ENCODE results near the gene ERVK3-1. TPM values are rescaled to one million over a fixed set of nuclear protein-coding genes. Genes with fewer than 3 reads are reported as not detected.

ERVK3-1 gene
- total and polyA plus RNA-seq, 2 of the 13 experiments (the other 11 are each of a cell fraction or from before 2014, with no cell fraction given): 28.5 to 38.7 TPM

DNA sequence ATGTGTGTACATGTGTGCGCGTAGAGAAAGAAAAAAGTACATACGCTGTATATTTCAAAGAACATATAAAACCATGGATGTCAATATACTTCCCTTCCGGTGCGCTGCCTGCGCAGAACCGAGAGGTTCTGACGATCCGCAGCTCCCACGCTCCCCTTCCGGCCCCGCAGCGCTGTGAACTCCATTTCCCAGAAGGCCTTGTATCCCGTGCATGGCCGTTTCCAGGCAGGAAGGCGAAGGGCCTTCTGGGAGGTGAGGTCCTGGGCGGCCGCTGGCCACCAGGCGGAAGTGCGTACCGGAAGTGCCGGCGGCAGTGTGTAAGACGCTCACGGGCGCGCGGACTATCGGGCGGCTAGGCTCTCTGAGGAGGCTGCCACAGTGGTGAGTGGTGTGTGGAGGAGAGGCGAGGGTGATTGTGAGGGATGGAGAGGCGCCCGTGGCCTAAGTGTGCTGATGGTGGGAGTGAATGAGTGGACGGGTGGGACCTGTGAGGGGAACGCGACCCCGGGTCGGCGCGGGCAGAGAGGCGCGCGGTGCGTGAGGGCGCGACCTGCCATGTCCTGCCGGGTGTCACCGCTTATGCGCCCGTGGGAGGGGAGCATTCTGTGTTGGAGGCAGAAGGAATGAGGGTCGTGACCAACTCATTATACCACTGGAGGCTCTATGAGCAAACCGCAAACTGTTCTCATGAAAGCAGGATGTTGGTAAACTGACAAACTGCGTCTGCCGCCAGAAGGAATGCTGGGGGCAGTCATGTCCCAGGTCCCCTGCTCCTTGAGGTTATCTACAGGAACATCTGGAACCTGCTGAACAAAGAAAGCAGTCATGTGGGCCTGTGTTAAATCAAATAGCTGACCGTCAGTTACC, at the start of gene ERVK3-1 (continued):
- TF ChIP-seq ZNF20 (CRISPR knock-in tag; IDR thresholded peaks at IDR 0.05) (no peak), MYNN (CRISPR knock-in tag; IDR thresholded peaks at IDR 0.05; ENCODE audit: low read depth) (no peak), TAF1 (CRISPR knock-in tag; IDR thresholded peaks at IDR 0.05) (peak; percentile 95), DNMT1 (CRISPR knock-in tag; IDR thresholded peaks at IDR 0.05) (peak; percentile 79; the same call in 1 of the 2 replicates), ZBTB38 (CRISPR knock-in tag; IDR thresholded peaks at IDR 0.05) (peak; percentile 80; the same call in 1 of the 2 replicates), ELF1 (CRISPR knock-in tag; IDR thresholded peaks at IDR 0.05) (peak; percentile 100), ZNF839 (CRISPR knock-in tag; IDR thresholded peaks at IDR 0.05; ENCODE audit: borderline replicate concordance) (0 out of 2 replicates have a peak, but pooled peaks have one; percentile 52), SRY (CRISPR knock-in tag; IDR thresholded peaks at IDR 0.05) (no peak; the same call in 1 of the 2 replicates), ZNF792 (CRISPR knock-in tag; IDR thresholded peaks at IDR 0.05) (no peak; the same call in 1 of the 2 replicates), HDAC6 (IDR thresholded peaks at IDR 0.05; ENCODE audit: low read depth, low read length) (no peak)
- TF ChIP-seq, protein P1, sequence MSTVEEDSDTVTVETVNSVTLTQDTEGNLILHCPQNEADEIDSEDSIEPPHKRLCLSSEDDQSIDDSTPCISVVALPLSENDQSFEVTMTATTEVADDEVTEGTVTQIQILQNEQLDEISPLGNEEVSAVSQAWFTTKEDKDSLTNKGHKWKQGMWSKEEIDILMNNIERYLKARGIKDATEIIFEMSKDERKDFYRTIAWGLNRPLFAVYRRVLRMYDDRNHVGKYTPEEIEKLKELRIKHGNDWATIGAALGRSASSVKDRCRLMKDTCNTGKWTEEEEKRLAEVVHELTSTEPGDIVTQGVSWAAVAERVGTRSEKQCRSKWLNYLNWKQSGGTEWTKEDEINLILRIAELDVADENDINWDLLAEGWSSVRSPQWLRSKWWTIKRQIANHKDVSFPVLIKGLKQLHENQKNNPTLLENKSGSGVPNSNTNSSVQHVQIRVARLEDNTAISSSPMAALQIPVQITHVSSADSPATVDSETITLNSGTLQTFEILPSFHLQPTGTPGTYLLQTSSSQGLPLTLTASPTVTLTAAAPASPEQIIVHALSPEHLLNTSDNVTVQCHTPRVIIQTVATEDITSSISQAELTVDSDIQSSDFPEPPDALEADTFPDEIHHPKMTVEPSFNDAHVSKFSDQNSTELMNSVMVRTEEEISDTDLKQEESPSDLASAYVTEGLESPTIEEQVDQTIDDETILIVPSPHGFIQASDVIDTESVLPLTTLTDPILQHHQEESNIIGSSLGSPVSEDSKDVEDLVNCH (CRISPR knock-in tag; IDR thresholded peaks at IDR 0.05): no peak
- TF ChIP-seq, protein P2, sequence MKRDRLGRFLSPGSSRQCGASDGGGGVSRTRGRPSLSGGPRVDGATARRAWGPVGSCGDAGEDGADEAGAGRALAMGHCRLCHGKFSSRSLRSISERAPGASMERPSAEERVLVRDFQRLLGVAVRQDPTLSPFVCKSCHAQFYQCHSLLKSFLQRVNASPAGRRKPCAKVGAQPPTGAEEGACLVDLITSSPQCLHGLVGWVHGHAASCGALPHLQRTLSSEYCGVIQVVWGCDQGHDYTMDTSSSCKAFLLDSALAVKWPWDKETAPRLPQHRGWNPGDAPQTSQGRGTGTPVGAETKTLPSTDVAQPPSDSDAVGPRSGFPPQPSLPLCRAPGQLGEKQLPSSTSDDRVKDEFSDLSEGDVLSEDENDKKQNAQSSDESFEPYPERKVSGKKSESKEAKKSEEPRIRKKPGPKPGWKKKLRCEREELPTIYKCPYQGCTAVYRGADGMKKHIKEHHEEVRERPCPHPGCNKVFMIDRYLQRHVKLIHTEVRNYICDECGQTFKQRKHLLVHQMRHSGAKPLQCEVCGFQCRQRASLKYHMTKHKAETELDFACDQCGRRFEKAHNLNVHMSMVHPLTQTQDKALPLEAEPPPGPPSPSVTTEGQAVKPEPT (CRISPR knock-in tag; IDR thresholded peaks at IDR 0.05; ENCODE audit: low read depth): no peak
- TF ChIP-seq, protein P3, sequence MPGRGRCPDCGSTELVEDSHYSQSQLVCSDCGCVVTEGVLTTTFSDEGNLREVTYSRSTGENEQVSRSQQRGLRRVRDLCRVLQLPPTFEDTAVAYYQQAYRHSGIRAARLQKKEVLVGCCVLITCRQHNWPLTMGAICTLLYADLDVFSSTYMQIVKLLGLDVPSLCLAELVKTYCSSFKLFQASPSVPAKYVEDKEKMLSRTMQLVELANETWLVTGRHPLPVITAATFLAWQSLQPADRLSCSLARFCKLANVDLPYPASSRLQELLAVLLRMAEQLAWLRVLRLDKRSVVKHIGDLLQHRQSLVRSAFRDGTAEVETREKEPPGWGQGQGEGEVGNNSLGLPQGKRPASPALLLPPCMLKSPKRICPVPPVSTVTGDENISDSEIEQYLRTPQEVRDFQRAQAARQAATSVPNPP (CRISPR knock-in tag; IDR thresholded peaks at IDR 0.05): peak; percentile 47; the same call in 1 of the 2 replicates
- TF ChIP-seq, protein P4, sequence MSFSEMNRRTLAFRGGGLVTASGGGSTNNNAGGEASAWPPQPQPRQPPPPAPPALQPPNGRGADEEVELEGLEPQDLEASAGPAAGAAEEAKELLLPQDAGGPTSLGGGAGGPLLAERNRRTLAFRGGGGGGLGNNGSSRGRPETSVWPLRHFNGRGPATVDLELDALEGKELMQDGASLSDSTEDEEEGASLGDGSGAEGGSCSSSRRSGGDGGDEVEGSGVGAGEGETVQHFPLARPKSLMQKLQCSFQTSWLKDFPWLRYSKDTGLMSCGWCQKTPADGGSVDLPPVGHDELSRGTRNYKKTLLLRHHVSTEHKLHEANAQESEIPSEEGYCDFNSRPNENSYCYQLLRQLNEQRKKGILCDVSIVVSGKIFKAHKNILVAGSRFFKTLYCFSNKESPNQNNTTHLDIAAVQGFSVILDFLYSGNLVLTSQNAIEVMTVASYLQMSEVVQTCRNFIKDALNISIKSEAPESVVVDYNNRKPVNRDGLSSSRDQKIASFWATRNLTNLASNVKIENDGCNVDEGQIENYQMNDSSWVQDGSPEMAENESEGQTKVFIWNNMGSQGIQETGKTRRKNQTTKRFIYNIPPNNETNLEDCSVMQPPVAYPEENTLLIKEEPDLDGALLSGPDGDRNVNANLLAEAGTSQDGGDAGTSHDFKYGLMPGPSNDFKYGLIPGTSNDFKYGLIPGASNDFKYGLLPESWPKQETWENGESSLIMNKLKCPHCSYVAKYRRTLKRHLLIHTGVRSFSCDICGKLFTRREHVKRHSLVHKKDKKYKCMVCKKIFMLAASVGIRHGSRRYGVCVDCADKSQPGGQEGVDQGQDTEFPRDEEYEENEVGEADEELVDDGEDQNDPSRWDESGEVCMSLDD (CRISPR knock-in tag; IDR thresholded peaks at IDR 0.05; ENCODE audit: borderline replicate concordance): no peak
- TF ChIP-seq, protein P5, sequence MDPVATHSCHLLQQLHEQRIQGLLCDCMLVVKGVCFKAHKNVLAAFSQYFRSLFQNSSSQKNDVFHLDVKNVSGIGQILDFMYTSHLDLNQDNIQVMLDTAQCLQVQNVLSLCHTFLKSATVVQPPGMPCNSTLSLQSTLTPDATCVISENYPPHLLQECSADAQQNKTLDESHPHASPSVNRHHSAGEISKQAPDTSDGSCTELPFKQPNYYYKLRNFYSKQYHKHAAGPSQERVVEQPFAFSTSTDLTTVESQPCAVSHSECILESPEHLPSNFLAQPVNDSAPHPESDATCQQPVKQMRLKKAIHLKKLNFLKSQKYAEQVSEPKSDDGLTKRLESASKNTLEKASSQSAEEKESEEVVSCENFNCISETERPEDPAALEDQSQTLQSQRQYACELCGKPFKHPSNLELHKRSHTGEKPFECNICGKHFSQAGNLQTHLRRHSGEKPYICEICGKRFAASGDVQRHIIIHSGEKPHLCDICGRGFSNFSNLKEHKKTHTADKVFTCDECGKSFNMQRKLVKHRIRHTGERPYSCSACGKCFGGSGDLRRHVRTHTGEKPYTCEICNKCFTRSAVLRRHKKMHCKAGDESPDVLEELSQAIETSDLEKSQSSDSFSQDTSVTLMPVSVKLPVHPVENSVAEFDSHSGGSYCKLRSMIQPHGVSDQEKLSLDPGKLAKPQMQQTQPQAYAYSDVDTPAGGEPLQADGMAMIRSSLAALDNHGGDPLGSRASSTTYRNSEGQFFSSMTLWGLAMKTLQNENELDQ (CRISPR knock-in tag; IDR thresholded peaks at IDR 0.05; ENCODE audit: borderline replicate concordance): no peak
- TF ChIP-seq, protein P6, sequence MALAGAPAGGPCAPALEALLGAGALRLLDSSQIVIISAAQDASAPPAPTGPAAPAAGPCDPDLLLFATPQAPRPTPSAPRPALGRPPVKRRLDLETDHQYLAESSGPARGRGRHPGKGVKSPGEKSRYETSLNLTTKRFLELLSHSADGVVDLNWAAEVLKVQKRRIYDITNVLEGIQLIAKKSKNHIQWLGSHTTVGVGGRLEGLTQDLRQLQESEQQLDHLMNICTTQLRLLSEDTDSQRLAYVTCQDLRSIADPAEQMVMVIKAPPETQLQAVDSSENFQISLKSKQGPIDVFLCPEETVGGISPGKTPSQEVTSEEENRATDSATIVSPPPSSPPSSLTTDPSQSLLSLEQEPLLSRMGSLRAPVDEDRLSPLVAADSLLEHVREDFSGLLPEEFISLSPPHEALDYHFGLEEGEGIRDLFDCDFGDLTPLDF (CRISPR knock-in tag; IDR thresholded peaks at IDR 0.05): peak; percentile 24; the same call in 1 of the 2 replicates
